Calu3 (cell line): ENCODE measurements around the gene TTC23. TPM values are rescaled to one million over a fixed set of nuclear protein-coding genes. Genes with fewer than 3 reads are reported as not detected.

Experiments used
- BruUV-seq: library from RNA; stranded (reverse); fragments of 400-500 nt; replicated peaks from 2 replicates; lab custom pipeline; 2021; lab: Mats Ljungman, UMichigan
- CTCF ChIA-PET: fragments of 300-600 bp; sonication (Branson Sonifier 250); formaldehyde crosslinking; loops from one replicate; lab custom pipeline; 2022; ENCODE audit warnings: antibody characterized with exemption; lab: Charles Lee
- DNase-seq: peaks from one replicate; pipeline ENCODE4 v3.0.0; 2022
- H3K27ac Mint-ChIP-seq: one replicate; pipeline ENCODE4 v1.8.0; 2022; ENCODE audit warnings: mixed read lengths; ENCODE audit not compliant: unreplicated experiment
- H3K27me3 Mint-ChIP-seq: one replicate; pipeline ENCODE4 v1.8.0; 2022; ENCODE audit warnings: mixed read lengths; ENCODE audit not compliant: unreplicated experiment
- H3K36me3 Mint-ChIP-seq: one replicate; pipeline ENCODE4 v1.8.0; 2022; ENCODE audit warnings: mild to moderate bottlenecking, moderate library complexity, mixed read lengths; ENCODE audit not compliant: insufficient read depth, unreplicated experiment
- H3K4me1 Mint-ChIP-seq: one replicate; pipeline ENCODE4 v1.8.0; 2022; ENCODE audit warnings: mild to moderate bottlenecking, low read depth, mixed read lengths; ENCODE audit not compliant: unreplicated experiment
- H3K4me3 Mint-ChIP-seq: one replicate; pipeline ENCODE4 v1.8.0; 2022; ENCODE audit warnings: mild to moderate bottlenecking, low read depth, moderate library complexity, mixed read lengths; ENCODE audit not compliant: unreplicated experiment
- H3K9me3 Mint-ChIP-seq: one replicate; pipeline ENCODE4 v1.8.0; 2022; ENCODE audit warnings: low read depth, mixed read lengths; ENCODE audit not compliant: unreplicated experiment
- CTCF ChIP-seq: fragments of 200-600 bp; IDR thresholded peaks from one replicate; pipeline ENCODE4 v1.8.0; 2022; ENCODE audit warnings: antibody characterized with exemption; ENCODE audit not compliant: unreplicated experiment
- intact Hi-C: fragments of 100-400 bp; cut with micrococcal nuclease; formaldehyde crosslinking; loops from one replicate; pipeline ENCODE4 v1.10.0; 2022; ENCODE audit not compliant: unreplicated experiment
- total RNA-seq: library from RNA; stranded (reverse); gene quantifications from 2 replicates; pipeline ENCODE4 v1.2.3, GENCODE V29; 2022

TTC23 gene
- total RNA-seq, 1 experiment from 2014 or later, result 18.9 TPM

- no peak for TF ChIP-seq CTCF
- Mint-ChIP-seq H3K9me3 (no peaks in the 10 kb centered on the region), H3K27me3 (no peaks in the 10 kb centered on the region), H3K27ac (no peak overlapping the region), H3K36me3 (peaks cover 5% of the 10 kb centered on the region), H3K4me1 (no peaks in the 10 kb centered on the region), H3K4me3 (no peak overlapping the region)
- intact Hi-C loops, result no loop called here
- no peak for DNase-seq
- no TSS peak for BruUV-seq
- CTCF ChIA-PET, result no interaction called here
Measured at GRCh38 chr15:99143242-99143641, 106.1 kb downstream of the TTC23 start.

GRCh38 chr15:99142562-99142961, 106.8 kb downstream of the TTC23 start:
- Mint-ChIP-seq H3K4me3 (no peak overlapping the region), H3K4me1 (no peaks in the 10 kb centered on the region), H3K27me3 (no peaks in the 10 kb centered on the region), H3K36me3 (peaks cover 2% of the 10 kb centered on the region), H3K9me3 (no peaks in the 10 kb centered on the region), H3K27ac (no peak overlapping the region)
- CTCF ChIA-PET, result interaction anchor here (0.5 kb wide), 1 partner anchor 34 kb away, joined by 3 read pairs; no protein-coding TSS in a partner anchor
- no peak for TF ChIP-seq CTCF
- intact Hi-C loops, result no loop called here
- DNase-seq, result no peak
- no TSS peak for BruUV-seq

GRCh38 chr15:99141943-99142342, 107.4 kb downstream of the TTC23 start:
- Mint-ChIP-seq H3K27ac (no peak overlapping the region), H3K9me3 (no peaks in the 10 kb centered on the region), H3K4me3 (no peak overlapping the region), H3K36me3 (peaks cover under 1% of the 10 kb centered on the region), H3K27me3 (no peaks in the 10 kb centered on the region), H3K4me1 (no peaks in the 10 kb centered on the region)
- CTCF ChIA-PET, result no interaction called here
- no peak for DNase-seq
- intact Hi-C loops, result no loop called here
- BruUV-seq, result no TSS peak
- no peak for TF ChIP-seq CTCF

GRCh38 chr15:99140590-99140989, 108.8 kb downstream of the TTC23 start:
- peaks cover 5% of the 10 kb centered on the region for H3K36me3 Mint-ChIP-seq
- no peak for TF ChIP-seq CTCF
- H3K4me1 Mint-ChIP-seq, result no peaks in the 10 kb centered on the region
- DNase-seq, result no peak
- no TSS peak for BruUV-seq
- no peak overlapping the region for H3K4me3 Mint-ChIP-seq
- CTCF ChIA-PET, result no interaction called here
- H3K9me3 Mint-ChIP-seq, result no peaks in the 10 kb centered on the region
- intact Hi-C loops, result no loop called here
- no peak overlapping the region for H3K27ac Mint-ChIP-seq
- no peaks in the 10 kb centered on the region for H3K27me3 Mint-ChIP-seq
